DMS53 (cell line): ENCODE measurements around the gene DNAH7.
A peak's percentile ranks its signal among the peaks of the same experiment; 100 is the strongest.

Source experiments
- DNase-seq: peaks from one replicate; lab custom pipeline; 2025; lab: John Stamatoyannopoulos, UW

DNAH7 gene

DNA sequence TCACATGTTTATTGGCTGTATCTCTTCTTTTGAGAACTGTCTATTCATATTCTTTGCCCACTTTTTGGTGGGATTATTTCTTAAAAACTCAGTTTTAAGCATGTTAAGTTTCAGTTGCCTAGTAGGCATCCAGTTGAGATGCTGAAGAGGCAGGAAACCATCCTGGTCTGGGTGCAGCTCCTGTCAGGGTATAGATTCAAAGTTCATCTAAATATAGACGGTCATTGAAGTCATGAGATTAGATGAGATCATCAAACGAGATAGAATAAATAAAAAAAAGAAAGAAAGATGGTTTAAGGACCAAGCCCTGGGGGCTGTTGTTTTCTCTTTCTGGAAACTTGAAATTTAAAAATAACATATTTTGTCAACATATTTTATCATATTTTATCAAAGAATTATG, 9.2 kb upstream of the DNAH7 start:
- DNase-seq: peak; percentile 7

DNA sequence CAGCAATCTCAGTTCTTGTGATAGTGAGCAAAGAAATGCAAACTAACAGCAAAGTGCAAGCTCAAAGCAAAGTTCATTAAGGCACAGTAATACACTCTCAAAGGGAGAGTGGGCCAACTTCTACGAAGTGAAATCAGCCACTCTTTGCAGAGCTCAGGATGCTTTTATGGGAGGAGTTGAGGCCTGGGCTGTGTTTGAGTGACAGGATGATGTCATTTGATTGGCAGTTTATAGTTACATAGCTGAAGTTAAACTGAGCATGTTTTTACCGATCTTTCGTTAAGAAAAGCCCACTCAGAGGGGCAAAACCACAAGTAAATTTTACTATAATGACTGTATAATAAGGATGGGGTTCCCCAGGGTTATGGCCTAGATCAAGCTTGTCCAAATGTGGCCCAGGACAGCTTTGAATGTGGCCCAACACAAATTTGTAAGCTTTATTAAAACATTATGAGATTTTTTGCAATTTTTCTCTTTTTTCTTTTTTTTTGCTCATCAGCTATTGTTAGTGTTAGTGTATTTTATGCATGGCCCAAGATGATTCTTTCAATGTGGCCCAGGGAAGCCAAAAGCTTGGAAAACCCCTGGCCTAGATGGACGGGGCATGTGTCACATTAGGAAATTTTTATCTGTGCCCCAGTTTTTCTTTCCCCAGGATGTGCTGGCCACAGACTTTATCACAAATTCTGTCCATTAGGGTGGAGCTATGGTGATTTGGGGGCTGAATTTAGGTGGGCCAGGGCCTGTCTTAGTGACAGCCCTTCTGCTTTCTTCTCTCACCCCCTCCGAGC, 8.3 kb upstream of the DNAH7 start:
- DNase-seq: no peak

DNA sequence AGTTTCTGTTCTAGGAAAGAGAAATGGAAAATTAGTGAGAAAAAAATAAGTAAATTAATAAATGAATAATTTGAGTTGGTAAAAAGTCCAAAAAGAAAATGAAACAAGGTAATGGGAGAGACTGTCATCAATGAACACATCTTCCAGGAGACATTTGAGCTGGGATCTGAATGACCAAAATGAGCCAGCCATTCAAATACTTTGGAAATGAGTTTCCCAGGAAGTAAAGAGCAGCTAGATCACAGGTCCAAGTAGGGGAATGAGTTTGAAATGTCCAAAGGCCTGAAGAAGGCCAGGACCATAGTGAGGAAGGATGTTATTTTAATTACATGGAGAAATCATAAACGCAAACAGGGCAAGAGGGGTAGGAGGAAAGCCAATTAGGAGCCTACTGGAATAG, 6.6 kb upstream of the DNAH7 start:
- no peak for DNase-seq

DNA sequence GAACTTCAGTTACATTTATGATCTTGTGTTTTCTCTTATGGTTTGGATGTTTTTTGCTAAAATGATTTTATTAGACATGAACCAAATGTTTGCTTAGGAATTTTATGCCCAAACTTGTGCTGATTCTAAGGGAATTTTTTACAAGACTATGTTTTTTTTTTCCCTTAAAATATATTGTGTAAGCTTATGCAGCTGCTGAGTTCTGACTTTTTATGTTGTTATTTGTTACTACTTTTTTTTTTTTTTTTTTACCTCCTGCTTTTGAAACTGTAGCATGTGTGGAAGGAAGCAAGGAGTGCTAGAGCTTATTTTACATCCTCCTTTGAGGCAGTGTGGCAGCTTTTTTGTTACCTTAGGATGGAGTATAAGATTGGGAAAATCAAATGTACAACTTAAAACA, 6.0 kb upstream of the DNAH7 start:
- no peak for DNase-seq

DNA sequence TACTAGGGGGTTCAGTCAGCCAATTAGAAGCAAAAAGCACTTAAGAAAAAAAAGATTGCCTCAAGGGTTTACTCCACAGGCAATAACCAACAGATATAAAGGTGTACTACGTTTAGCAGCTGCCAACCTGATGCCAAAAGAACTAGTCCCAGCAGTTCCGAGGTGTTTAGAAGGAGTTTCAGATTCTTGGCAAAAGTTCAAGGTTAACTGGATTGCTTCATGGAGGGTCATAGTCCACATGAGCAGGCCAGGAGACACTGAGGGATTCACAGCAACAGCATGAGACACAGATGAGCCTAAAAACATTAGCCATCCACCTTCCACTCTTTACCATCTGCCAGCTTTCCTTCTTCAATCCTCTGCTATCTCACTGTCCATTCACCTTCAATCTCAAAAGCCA, 4.9 kb upstream of the DNAH7 start:
- DNase-seq: no peak

DNA sequence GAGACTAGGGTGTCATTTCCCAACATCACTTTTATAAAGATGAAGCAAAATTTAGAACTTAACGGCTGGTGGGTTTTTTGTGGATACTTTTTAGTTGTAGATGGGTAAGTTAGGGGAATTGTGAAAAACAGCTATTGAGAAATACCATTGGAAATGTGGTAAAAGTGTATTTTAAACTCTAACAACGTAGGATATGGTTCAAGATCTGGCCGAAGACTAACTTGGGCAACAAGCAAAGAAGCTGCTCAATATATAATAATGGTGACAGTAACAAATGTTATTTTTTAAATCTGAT, 1.6 kb downstream of the DNAH7 start:
- no peak for DNase-seq

DNA sequence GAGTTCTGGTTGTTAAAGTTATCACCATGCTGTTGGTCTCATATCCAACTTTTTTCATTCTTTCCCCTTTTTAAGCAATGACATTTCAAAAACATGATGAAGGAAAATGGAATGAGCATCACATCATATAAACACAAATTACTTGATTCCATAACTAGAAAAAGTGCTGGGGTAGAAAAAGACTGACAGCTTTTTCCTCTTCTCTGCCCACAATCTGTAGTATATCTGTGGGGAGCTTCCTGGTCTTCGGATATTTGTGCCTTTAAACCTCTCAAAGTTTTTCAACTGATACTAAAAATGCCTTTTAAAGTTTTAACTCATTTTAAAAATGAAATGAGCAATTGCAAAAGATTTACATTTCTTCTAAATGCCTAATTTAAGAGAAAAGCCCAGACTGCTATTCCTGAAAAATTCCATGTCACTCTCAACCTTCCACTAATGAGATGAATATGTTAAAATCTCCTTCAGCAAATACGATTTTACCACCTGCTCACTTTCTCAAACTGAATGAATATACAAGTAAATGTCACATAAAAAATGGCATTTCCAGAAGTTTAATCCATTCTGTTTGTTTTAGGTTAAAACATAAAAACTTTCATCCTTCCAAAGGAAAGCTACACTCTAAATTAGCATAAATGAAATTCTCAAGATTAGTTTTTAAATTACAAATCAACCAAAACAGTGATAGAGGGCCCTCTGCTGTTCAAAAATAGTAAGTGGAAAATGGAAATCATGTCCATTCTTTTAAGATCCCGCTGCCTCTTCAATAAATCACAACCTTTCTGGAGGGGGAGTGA, 2.1 kb downstream of the DNAH7 start:
- DNase-seq: peak; percentile 66

DNA sequence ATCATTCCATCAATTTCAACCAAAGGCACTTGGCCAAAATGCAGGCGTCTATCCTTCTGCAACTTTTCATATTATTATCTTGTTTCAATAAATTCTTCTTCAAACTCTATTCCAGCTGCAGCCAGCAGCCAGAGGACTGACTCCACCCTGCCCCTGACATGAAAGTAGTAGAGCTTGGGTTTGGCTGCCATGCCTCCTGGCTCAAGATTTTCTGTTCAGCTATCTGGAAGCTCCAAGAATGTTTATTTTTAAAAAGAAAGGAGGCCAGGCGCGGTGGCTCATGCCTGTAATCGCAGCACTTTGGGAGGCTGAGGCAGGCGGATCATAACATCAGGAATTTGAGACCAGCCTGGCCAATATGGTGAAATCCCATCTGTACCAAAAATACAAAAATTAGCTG, 4.9 kb downstream of the DNAH7 start:
- DNase-seq: no peak

DNA sequence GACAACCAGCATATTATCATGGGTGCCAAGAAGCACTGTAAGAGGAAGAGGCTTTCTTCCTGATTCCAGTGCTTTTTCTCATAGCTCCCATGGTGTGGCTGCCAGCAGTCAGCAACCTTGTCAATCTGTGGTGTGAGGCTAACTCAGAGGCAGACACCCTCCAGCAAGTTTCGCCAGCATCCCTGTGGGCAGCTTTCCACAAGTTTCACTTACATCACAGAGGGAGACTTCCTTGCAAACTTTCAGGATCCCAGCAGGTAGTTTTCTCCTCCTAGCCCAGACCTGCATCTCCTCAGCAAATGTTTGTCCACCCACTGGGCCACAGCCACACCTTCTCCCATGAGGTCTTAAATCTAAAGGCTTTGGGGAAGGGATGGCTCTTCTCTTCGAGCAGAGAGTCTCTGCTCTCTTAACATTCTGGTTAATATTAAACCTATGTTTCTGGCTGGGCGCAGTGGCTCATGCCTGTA, 9.1 kb downstream of the DNAH7 start:
- DNase-seq: no peak

DNA sequence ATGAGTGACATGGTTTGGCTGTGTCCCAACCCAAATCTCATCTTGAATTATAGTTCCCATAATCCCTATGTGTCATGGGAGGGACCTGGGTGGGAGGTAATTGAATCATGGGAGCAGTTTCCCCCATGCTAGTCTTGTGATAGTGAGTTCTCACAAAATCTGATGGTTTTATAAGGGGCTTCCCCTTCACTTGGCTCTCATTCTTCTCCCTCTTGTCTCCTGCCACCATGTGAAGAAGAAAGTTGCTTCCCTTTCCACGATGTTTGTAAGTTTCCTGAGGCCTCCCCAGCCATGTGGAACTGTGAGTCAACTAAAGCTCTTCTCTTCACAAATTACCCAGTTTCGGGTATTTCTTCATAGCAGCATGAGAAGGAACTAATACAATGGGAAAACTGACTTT, 14.0 kb downstream of the DNAH7 start:
- no peak for DNase-seq

DNA sequence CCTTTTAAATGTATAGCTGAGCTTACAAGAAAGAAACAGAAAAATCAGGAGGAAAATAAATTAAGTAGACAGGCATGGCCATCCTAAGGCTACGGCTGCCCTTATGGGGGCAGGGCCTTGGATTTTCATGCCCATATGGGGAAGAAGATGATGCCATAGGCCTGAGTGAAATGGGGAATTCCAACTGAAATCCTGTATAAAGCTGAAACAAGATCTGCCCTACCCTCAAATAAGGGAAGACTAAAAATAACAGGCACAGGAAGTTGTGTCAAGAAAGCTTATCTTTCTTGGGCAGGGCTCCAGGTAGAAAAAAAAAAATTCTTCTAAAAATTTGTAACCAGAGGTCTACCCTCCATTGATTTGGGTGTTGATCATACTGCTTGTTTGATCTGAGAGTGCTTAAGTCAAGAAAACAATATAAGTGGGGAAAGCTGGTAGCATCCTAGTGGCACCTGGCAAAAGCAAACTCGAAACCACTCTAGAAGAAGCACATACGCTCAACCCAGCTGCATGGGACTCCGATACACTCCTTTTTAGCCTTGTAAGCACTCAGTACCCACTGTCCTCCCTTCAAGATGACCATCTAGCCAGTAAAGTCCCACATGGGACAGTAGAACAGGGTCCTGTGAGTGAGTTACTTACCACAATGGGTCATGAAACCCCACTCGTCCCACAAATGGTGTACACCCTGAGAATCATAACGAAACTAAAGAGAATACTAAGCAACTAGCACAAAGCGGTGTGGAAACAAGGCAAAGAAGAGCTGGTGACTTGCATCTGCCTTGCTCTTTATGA, 22.3 kb downstream of the DNAH7 start:
- peak; percentile 14 for DNase-seq

DNA sequence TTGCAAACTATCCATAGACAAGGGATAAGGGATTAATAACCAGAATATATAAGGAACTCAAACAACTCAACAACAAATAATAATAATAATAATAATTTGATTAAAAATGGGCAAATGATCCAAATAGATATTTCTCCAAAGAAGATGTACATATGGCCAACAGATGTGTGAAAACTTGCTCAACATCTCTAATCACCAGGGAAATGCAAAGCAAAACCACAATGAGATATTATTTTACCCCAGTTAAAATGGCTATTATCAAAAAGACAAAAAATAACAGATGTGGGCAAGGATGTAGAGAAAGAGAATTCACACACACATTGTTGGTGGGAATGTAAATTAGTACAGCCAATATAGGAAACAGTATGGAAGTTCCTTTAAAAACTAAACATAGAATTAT, 26.9 kb downstream of the DNAH7 start:
- DNase-seq: no peak

DNA sequence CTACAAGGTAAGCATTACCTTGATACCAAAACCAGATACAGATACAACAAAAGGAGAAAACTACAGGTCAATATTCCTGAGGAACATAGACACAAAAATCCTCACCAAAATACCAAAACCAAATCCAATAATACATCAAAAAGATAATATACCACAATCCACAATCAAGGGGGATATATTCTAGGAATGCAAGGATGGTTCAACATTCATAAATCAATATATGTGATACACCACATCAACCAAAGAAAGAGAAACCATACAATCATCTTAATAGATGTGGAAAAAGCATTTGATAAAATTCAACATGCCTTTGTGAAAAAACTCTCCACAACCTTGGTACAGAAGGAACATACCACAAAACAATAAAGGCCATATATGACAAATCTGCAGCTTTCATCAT, 28.4 kb downstream of the DNAH7 start:
- DNase-seq: peak; percentile 4

DNA sequence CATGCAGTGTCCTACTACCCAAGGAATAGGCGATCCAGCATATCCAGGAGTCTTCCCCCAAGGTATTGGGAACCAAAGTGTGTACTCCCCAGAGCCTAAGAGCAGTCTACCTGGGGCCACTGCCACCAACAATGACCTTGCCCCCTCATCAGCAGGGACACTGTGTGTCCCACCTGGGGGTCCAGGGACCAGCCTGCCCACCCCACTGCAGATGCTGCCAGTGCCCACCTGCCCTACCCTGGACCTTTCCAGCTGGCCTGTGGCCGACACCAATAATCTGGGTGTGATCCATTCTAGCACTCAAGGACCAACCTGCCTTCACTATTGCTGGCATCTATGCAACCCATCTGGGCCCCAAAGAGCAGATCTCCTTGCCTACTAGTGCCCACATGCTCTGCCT, 32.2 kb downstream of the DNAH7 start:
- no peak for DNase-seq

DNA sequence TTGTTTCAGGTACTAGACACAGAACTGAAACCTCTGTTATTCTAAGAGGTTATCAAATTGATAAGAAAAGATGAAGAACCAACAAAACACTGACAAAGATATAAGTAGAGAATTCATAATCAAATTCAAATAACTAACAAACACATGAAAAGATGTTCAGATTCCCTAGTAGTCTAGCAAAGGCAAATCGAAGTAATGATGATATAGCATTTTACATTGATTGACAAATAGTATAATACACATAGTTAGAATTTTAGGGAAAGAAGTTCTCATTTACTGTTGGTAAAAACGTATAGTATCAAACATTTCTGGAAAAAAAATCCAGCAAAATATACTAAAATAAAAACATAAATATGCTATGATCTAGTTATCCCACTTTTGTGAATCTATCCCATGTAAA, 50.6 kb downstream of the DNAH7 start:
- DNase-seq: no peak

DNA sequence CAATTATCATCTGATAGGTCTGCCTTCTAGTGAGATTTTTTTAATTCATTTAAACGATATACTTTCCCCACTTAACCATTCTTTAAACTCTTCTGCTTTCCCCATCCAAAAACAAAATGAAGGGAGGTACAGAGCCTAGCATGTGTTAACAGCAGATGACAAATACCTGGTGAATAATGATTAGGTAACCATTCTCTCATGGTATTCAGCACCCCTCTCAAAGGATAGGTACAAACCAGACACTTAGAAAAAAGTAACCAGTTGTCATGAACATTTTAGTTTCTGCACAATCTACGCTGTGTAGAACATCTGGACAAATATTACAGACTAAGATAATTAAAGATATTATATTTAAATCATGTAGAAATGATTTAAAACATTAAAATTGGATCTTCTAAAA, 56.3 kb downstream of the DNAH7 start:
- no peak for DNase-seq

DNA sequence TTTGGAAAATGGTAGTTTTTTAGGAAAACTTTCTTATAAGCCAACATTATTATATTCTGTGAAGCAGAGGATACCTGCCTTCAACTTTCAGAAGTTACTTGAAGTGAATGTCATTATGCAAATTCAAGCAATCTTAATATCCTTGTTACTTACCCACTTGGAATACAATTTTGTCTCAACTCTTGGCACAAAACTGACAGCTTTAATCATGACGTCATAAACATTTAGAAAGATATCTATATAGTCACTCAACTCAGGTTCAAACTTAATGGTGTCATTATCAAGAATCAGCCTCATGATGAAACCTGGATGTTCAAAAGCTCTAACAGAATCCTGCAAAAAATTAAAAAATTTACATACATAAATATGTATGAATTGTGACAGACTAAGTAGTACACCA, 68.1 kb downstream of the DNAH7 start:
- DNase-seq: no peak

DNA sequence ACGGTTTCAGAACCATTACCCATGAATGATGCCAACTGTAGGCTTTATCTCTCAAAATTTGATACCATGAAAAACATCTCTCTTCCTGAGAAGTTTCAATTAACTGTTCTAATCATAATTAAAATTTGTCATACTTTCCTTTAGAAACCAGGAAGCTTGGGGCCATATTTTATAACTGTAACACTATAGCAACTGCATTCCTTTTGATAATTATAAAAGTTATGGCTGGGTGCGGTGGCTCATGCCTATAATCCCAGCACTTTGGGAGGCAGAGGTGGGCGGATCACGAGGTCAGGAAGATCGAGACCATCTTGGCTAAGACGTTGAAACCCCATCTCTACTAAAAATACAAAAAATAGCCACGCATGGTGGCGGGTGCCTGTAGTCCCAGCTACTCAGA, 70.6 kb downstream of the DNAH7 start:
- DNase-seq: no peak

DNA sequence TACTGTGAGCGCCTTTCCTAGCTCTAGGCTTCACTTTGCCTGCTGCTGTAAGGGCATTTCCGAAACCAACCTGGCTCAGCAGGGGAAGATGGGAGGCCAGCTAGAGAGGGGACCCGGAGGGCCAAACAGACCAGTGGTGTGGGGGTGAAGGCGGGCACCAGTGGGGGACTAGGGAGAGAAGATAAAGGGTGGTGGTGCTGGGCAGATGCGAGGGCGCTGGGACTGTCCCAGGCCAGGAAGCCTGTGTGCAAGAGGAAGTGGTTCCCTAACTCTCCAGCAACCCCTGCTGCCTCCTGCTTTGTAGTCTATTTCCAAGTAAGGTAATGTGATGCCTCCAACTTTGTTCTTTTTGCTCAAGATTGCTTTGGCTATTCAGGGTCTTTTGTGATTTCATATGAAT, 73.1 kb downstream of the DNAH7 start:
- DNase-seq: no peak

DNA sequence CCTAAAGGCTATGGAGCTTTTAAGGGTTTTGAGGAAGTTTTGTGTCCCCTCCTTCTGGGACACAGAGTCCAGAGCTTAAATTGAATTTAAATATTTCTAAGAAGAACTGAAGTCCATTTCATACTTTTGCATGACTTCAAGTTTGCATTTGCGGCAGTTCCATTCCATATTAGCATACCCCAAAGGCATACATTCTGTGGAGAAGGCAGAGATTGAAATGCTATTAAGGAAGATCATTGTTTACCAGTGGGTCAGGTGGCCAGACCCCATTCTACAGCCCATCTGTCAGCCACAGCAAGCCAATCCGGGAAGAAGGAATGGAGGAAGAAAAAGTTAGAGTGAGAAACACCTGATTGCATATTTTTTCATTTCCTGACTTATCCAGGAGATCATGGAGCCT, 75.0 kb downstream of the DNAH7 start:
- no peak for DNase-seq

DNA sequence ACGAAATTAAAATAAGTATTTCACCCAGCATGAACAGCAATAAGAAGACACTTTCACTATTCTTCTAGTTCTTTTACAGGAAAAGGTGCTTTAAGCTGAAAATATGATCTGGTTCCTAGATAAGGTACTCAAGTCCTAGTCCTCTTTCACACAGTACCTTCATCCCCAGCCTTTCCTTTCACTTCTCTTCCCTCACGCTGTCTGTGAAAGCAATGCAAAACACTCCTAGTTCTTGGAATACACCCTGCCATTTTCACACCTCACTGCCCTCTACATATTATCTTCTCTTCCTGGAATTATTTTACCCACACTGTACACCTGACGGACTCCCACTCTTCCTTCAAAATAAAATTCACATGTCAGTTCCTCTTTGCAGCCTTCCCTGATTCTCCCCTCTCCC, 82.9 kb downstream of the DNAH7 start:
- DNase-seq: no peak

DNA sequence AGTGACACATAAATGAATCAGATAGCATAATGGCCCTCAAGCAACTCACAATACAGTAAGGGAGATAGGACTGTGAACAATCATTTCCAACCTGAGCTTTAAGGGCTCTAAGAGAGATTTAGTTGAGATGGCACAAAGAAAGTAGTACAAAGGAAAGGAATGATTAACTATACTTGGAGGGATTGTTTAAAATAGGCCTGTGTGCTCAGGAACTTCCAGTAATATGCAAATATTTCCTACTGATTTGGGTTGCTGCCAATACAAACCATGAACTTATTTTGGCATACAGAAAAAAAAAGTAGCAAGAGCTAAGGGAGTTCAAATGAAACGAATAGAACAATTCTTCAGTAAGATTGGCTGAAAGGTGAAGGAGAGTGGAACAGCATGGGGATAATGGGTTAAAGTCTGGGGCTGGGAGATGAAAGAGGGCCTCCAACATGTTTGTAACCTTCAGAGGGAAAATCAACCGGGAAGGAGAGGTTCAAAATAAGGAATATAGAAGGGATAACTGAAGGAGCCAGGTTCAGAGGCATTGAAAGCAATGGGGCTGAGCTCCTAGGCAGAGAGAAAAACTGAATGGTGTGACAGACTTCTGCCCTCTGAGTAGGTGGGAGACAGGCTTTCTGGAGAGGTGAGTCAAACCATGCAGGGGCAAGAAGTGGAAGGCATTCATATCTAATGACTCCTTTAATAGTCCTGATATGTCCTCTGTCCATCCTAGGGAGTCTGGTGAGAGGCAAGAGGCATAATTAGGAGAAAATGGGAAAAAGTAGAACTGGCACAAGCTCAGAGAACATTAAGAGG, 83.5 kb downstream of the DNAH7 start:
- no peak for DNase-seq
